Measurements from ENCODE around the gene CNIH2. TPM values are rescaled to one million over a fixed set of nuclear protein-coding genes. Genes with fewer than 3 reads are reported as not detected.

The CNIH2 gene
- total RNA-seq, 1 donor, result 1.1 TPM

GRCh38 chr11:66266378-66267038, 11.5 kb upstream of the CNIH2 start:
- peak overlapping the region; percentile 68 for H3K4me3 ChIP-seq (ENCODE audit: low read depth, low read length)
- no peak for DNase-seq (ENCODE audit: low read depth)
- TF ChIP-seq CTCF (IDR thresholded peaks at IDR 0.05; ENCODE audit: insufficient read depth, low read length), result no peak

- DNase-seq (ENCODE audit: low read depth), result no peak
- TF ChIP-seq CTCF (IDR thresholded peaks at IDR 0.05; ENCODE audit: insufficient read depth, low read length), result no peak
- peak overlapping the region; percentile 68 for H3K4me3 ChIP-seq (ENCODE audit: low read depth, low read length)
Measured at GRCh38 chr11:66267039-66267378, 11.0 kb upstream of the CNIH2 start.

- H3K4me3 ChIP-seq (ENCODE audit: low read depth, low read length), result peak overlapping the region; percentile 68
- DNase-seq (ENCODE audit: low read depth), result peak; percentile 80
- no peak for TF ChIP-seq CTCF (IDR thresholded peaks at IDR 0.05; ENCODE audit: insufficient read depth, low read length)
Measured at GRCh38 chr11:66267379-66268243, 10.4 kb upstream of the CNIH2 start.

GRCh38 chr11:66268244-66268951, 9.6 kb upstream of the CNIH2 start, which contains the start of gene RAB1B:
RAB1B (plus strand) TSS chr11:66268639; CDS start chr11:66268680, 41 bp downstream.
- H3K4me3 ChIP-seq (ENCODE audit: low read depth, low read length), result peak within 1 kb of the TSS; percentile 99
- peak; percentile 99 for DNase-seq (ENCODE audit: low read depth)
- TF ChIP-seq CTCF (IDR thresholded peaks at IDR 0.05; ENCODE audit: insufficient read depth, low read length), result no peak

GRCh38 chr11:66268952-66269905, 8.7 kb upstream of the CNIH2 start:
- peak; percentile 50 for TF ChIP-seq CTCF (IDR thresholded peaks at IDR 0.05; ENCODE audit: insufficient read depth, low read length)
- DNase-seq (ENCODE audit: low read depth), result peak; percentile 41
- peak overlapping the region; percentile 99 for H3K4me3 ChIP-seq (ENCODE audit: low read depth, low read length)

- no peak overlapping the region for H3K4me3 ChIP-seq (ENCODE audit: low read depth, low read length)
- no peak for TF ChIP-seq CTCF (IDR thresholded peaks at IDR 0.05; ENCODE audit: insufficient read depth, low read length)
- DNase-seq (ENCODE audit: low read depth), result no peak
Measured at GRCh38 chr11:66271816-66272215, 6.2 kb upstream of the CNIH2 start.

Data from fibroblast of the aortic adventitia (primary cell).